ENCODE results near the gene DCAF12.

GRCh38 chr9:34069831-34070230 is 56.7 kb downstream of the DCAF12 start:
- TF ChIP-seq CTCF (IDR thresholded peaks at IDR 0.05) (no peak), POLR2A (IDR thresholded peaks at IDR 0.05) (no peak), POLR2AphosphoS5 (IDR thresholded peaks at IDR 0.05) (no peak)

Data from breast epithelium (tissue), 3 donors.